GM23248 (cell line): ENCODE data around the gene ANKRD13B. TPM values are rescaled to one million over a fixed set of nuclear protein-coding genes. Genes with fewer than 3 reads are reported as not detected.
"Not testable (repeated sequence)": the region's sequence is repeated elsewhere in the genome, so short reads cannot be mapped to it uniquely, and the experiment has no call there.

ENCODE experiments used
- DNase-seq: peaks from one replicate; pipeline ENCODE4 v3.0.0-alpha.2; 2015
- H2AFZ ChIP-seq: fragments of 200-600 bp; sonication (generic); 2 replicates; pipeline ENCODE4 v1.6.1; 2016; ENCODE audit warnings: antibody characterized with exemption
- H3F3A ChIP-seq: fragments of 200-600 bp; sonication (generic); 2 replicates; pipeline ENCODE4 v1.6.1; 2016; ENCODE audit warnings: mild to moderate bottlenecking, antibody characterized with exemption, mixed run types; ENCODE audit not compliant: insufficient read depth
- H3K27ac ChIP-seq: fragments of 200-600 bp; sonication (generic); 2 replicates; pipeline ENCODE4 v1.5.1; 2016; ENCODE audit warnings: mild to moderate bottlenecking
- H3K27me3 ChIP-seq: fragments of 200-600 bp; sonication (generic); replicated peaks from 2 replicates; pipeline ENCODE4 v1.6.1; 2016; ENCODE audit warnings: mild to moderate bottlenecking; ENCODE audit not compliant: insufficient read depth
- H3K36me3 ChIP-seq: fragments of 200-600 bp; sonication (generic); 2 replicates; pipeline ENCODE4 v1.6.1; 2016; ENCODE audit warnings: low read depth, mild to moderate bottlenecking
- H3K4me1 ChIP-seq: fragments of 200-600 bp; sonication (generic); 2 replicates; pipeline ENCODE4 v1.6.1; 2016; ENCODE audit warnings: mild to moderate bottlenecking; ENCODE audit not compliant: insufficient read depth
- H3K4me2 ChIP-seq: fragments of 200-600 bp; sonication (generic); one replicate; pipeline ENCODE4 v1.6.1; 2016; ENCODE audit warnings: mild to moderate bottlenecking; ENCODE audit not compliant: unreplicated experiment
- H3K4me3 ChIP-seq: fragments of 200-600 bp; sonication (generic); 2 replicates; pipeline ENCODE4 v1.5.1; 2016; ENCODE audit warnings: mild to moderate bottlenecking
- H3K79me2 ChIP-seq: fragments of 200-600 bp; sonication (generic); 2 replicates; pipeline ENCODE4 v1.6.1; 2016; ENCODE audit warnings: mild to moderate bottlenecking; ENCODE audit not compliant: insufficient read depth
- H3K9ac ChIP-seq: fragments of 200-600 bp; sonication (generic); 2 replicates; pipeline ENCODE4 v1.6.1; 2016; ENCODE audit warnings: mild to moderate bottlenecking
- H3K9me2 ChIP-seq: fragments of 200-600 bp; sonication (generic); 2 replicates; pipeline ENCODE4 v1.6.1; 2016; ENCODE audit warnings: mixed run types, mild to moderate bottlenecking, moderate library complexity; ENCODE audit not compliant: insufficient read depth
- H3K9me3 ChIP-seq: fragments of 200-600 bp; sonication (generic); one replicate; pipeline ENCODE4 v1.6.1; 2017; ENCODE audit warnings: low read depth
- H4K20me1 ChIP-seq: fragments of 200-600 bp; sonication (generic); 2 replicates; pipeline ENCODE4 v1.6.0; 2016; ENCODE audit not compliant: insufficient read depth
- EZH2 ChIP-seq: fragments of 200-600 bp; sonication (generic); IDR thresholded peaks from 2 replicates; pipeline ENCODE4 v1.6.1; 2018; ENCODE audit warnings: antibody characterized with exemption, mild to moderate bottlenecking; ENCODE audit not compliant: insufficient read depth, poor library complexity, severe bottlenecking
- EZH2phosphoT487 ChIP-seq: fragments of 200-600 bp; sonication (generic); IDR thresholded peaks from 2 replicates; pipeline ENCODE4 v1.6.1; 2018; ENCODE audit warnings: antibody characterized with exemption, moderate library complexity, mild to moderate bottlenecking, low read depth; ENCODE audit not compliant: insufficient read depth
- WGBS, 2 experiments: methylation state at CpG; one replicate each; pipeline ENCODE4 v1.1.6; 2015 to 2017; ENCODE audit warnings: low lambda C conversion rate in 2 of 2, low coverage in 1 of 2; ENCODE audit errors: missing lambda C conversion rate in 2 of 2; 5-methylcytosine and 5-hydroxymethylcytosine counted together
- in situ Hi-C: fragments of 300-500 bp; cut with MboI; formaldehyde crosslinking; loops from 2 replicates; pipeline ENCODE4 v1.15.0; 2020
- polyA plus RNA-seq: library from polyadenylated mRNA; unstranded; fragments of >200 nt; fragmentation: Nextera tagmentation; extraction: Ambion mirVana; gene quantifications from 2 replicates; pipeline ENCODE4 v1.2.1, GENCODE V29; 2016
- total RNA-seq: library from RNA; depleted of rRNA; stranded (reverse); fragments of >200 nt; shearing (Covaris generic); gene quantifications from 2 replicates; pipeline ENCODE4 v1.2.3, GENCODE V29; 2014

Gene ANKRD13B
- total and polyA plus RNA-seq, 2 experiments from 2014 or later: 1.7 to 9.4 TPM

DNA sequence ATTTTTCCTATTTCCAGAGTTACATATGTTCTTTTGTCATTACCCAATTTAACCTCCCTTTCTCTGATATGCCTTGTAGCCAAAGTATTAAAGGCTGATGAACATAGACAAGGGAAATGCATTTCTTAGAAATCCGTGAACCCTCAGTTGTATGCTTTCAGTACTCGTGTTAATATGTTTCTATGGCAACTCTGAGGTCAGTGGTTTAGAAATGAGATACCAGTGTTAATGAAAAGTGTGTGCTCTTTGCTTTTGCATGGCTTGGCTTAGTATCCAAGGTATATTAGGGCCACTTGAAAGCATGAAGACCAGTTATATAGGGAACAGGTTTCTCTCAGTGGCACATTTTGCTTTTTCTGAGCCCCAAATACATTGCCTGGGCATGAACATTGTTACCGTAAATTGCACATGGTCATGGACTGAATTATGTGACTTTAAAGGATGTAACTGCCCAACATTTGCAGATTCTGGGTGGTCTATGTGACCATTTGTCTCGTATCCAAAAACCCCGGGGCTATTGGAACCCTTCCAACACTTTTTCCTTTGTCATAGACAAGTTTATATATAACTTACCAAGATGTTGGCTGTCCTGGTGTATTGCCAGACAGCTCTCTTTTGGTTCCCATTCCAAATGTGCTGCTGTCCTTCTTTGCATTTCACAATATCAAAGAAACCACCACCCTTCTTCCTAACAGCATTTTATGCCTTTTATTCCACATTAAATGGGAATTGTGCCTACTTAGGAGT lies 43.6 kb upstream of the ANKRD13B start:
- no peak overlapping the region for H3K9ac ChIP-seq
- no peak overlapping the region for H2AFZ ChIP-seq
- 34 to 40% methylated on average over 5 of the region's 5 CpGs for WGBS, 2 experiments
- H3K27me3 ChIP-seq: no peaks in the 10 kb centered on the region
- H3K4me3 ChIP-seq: no peak overlapping the region
- H3K4me1 ChIP-seq: no peaks in the 10 kb centered on the region
- H4K20me1 ChIP-seq: no peaks in the 10 kb centered on the region
- H3K4me2 ChIP-seq: no peak overlapping the region
- DNase-seq: no peak
- no peaks in the 10 kb centered on the region for H3K9me3 ChIP-seq
- peaks cover 5% of the 10 kb centered on the region; the same call in 1 of the 2 replicates for H3F3A ChIP-seq
- peaks cover 20% of the 10 kb centered on the region; the same call in 1 of the 2 replicates for H3K36me3 ChIP-seq
- no peaks in the 10 kb centered on the region for H3K79me2 ChIP-seq
- in situ Hi-C loops: loop anchor here (25.0 kb wide), 1 partner anchor 187 kb away; no protein-coding TSS in a partner anchor
- no peak overlapping the region for H3K27ac ChIP-seq
- TF ChIP-seq EZH2phosphoT487 (no peak), EZH2 (no peak)
- no peaks in the 10 kb centered on the region for H3K9me2 ChIP-seq

DNA sequence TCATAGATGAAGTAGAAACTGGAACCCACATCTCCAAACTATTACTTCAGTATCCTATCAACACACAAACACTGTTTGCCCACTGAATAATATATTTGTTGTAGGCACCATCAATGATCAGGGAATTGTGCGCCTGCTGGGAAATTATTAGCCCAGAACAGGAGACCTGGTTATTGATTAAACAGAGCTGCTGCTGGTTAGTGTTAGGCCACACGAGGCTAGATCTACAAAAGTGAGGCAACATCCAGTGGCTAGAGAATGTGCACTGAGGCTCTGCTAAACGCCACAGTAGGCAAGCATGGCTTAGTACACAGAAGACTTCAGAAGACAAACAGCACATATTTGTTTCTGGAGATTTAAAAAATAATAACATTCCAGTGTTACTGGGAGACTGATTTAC lies 37.1 kb upstream of the ANKRD13B start:
- H3K4me3 ChIP-seq: no peak overlapping the region
- H3K27me3 ChIP-seq: no peaks in the 10 kb centered on the region
- no peak overlapping the region for H3K9ac ChIP-seq
- no peaks in the 10 kb centered on the region for H3K9me2 ChIP-seq
- no peaks in the 10 kb centered on the region for H4K20me1 ChIP-seq
- in situ Hi-C loops: loop anchor here (25.0 kb wide), 1 partner anchor 94 kb away; no protein-coding TSS in a partner anchor
- no peak for DNase-seq
- H3K36me3 ChIP-seq: no peaks in the 10 kb centered on the region
- peaks cover 12% of the 10 kb centered on the region; the same call in 1 of the 2 replicates for H3K4me1 ChIP-seq
- H3K79me2 ChIP-seq: no peaks in the 10 kb centered on the region
- no peak overlapping the region for H3K4me2 ChIP-seq
- H3K27ac ChIP-seq: no peak overlapping the region
- WGBS, 2 experiments: 55 to 57% methylated on average over 3 of the region's 3 CpGs
- H2AFZ ChIP-seq: no peak overlapping the region
- TF ChIP-seq EZH2phosphoT487: no peak
- TF ChIP-seq EZH2: no peak
- peaks cover 15% of the 10 kb centered on the region for H3F3A ChIP-seq
- H3K9me3 ChIP-seq: no peaks in the 10 kb centered on the region

DNA sequence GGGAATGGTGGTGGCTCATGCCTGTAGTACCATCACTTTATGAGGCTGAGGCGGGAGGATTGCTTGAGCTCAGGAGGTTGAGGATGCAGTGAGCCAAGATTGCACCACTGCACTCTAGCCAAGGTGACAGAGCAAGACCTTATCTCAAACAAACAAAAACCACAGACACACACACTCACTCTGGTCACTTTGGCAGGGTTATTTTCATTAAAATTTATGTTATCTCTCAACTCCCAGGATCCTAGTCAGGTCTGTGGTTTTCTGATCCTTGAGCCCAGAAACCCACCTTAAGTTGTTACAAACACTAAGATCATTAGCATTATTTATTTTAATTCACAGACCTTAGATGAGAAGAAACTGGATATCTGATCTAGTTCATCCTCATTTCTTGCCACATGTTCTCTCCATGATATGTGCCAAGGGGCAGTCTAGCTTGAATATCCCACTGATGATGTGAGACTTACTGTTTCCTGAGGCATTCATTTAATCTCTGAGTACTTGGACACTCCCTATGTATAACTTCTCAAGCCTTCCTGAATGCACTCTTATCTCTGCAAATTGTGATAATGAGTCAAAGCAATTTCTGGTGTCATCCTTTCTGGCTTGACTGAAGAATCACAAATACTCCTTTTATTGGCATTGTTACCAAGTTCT lies 35.7 kb upstream of the ANKRD13B start:
- Histone ChIP-seq H3K79me2 (no peaks in the 10 kb centered on the region), H3K27me3 (no peaks in the 10 kb centered on the region), H2AFZ (no peak overlapping the region), H4K20me1 (no peaks in the 10 kb centered on the region), H3K9me2 (no peaks in the 10 kb centered on the region), H3K36me3 (no peaks in the 10 kb centered on the region), H3K27ac (peak overlapping the region; percentile 35), H3K4me2 (no peak overlapping the region), H3K4me1 (peaks cover 12% of the 10 kb centered on the region; the same call in 1 of the 2 replicates), H3K4me3 (no peak overlapping the region), H3K9ac (no peak overlapping the region), H3F3A (peaks cover 15% of the 10 kb centered on the region), H3K9me3 (no peaks in the 10 kb centered on the region)
- WGBS, 2 experiments: 100% methylated on average over 1 of the region's 1 CpG
- DNase-seq: peak; percentile 75
- TF ChIP-seq EZH2phosphoT487: no peak
- in situ Hi-C loops: loop anchor here (25.0 kb wide), 1 partner anchor 95 kb away; no protein-coding TSS in a partner anchor

DNA sequence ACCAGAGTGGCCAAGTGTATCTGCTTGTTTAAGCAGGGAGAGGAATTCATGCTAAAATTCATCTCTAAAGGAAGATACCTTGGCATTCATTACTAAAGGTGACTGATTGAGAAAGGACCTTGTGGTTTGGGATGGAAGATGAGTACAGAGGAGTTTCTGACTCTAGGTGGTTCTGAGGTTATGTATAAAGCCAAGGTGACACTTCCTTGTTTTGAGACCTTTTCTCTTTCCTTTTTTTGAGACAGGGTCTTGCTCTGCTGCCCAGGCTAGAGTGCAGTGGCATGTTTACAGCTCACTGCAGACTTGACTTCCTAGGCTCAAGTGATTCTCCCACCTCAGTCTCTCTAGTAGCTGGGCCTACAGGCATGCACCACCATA lies 35.2 kb upstream of the ANKRD13B start:
- Histone ChIP-seq H3K4me3 (no peak overlapping the region), H3K27me3 (no peaks in the 10 kb centered on the region), H3K79me2 (no peaks in the 10 kb centered on the region), H3K27ac (no peak overlapping the region), H3K9ac (no peak overlapping the region), H3K9me3 (no peaks in the 10 kb centered on the region), H2AFZ (no peak overlapping the region), H4K20me1 (no peaks in the 10 kb centered on the region), H3K9me2 (no peaks in the 10 kb centered on the region), H3K4me2 (no peak overlapping the region), H3F3A (peaks cover 15% of the 10 kb centered on the region), H3K36me3 (no peaks in the 10 kb centered on the region), H3K4me1 (peaks cover 12% of the 10 kb centered on the region; the same call in 1 of the 2 replicates)
- no peak for DNase-seq
- TF ChIP-seq EZH2phosphoT487: no peak
- TF ChIP-seq EZH2: no peak
- in situ Hi-C loops: loop anchor here (25.0 kb wide), 1 partner anchor 95 kb away; no protein-coding TSS in a partner anchor

DNA sequence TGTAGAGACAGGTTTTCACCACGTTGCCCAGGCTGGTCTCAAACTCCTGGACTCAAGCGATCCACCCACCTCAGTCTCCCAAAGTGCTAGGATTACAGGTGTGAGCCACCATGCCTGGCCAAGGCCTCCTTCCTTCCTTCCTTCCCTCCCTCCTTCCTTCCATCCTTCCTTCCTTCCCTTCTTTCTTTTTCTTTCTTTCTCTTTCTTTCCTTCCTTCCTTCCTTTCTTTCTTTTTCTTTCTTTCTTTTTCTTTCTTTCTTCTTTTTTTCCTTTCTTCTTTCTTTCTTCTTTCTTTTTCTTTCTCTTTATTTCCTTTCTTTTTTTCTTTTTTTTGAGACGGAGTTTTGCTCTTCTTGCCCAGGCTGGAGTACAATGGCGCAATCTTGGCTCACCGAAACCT lies 34.8 kb upstream of the ANKRD13B start:
- not testable (repeated sequence) for H3K9me2 ChIP-seq, H3K9ac ChIP-seq, H2AFZ ChIP-seq, H3K27ac ChIP-seq, H3K36me3 ChIP-seq, H3K27me3 ChIP-seq, H3K4me3 ChIP-seq, H4K20me1 ChIP-seq, H3K4me2 ChIP-seq, H3K9me3 ChIP-seq, DNase-seq, H3K79me2 ChIP-seq
- in situ Hi-C loops: loop anchor here (25.0 kb wide), 1 partner anchor 96 kb away; no protein-coding TSS in a partner anchor
- Histone ChIP-seq H3F3A (peaks cover 15% of the 10 kb centered on the region), H3K4me1 (peaks cover 12% of the 10 kb centered on the region; the same call in 1 of the 2 replicates)
- 67 to 88% methylated on average over 4 to 5 of the region's 5 CpGs for WGBS, 2 experiments
